ENCODE data around the gene ZBTB1.

DNA sequence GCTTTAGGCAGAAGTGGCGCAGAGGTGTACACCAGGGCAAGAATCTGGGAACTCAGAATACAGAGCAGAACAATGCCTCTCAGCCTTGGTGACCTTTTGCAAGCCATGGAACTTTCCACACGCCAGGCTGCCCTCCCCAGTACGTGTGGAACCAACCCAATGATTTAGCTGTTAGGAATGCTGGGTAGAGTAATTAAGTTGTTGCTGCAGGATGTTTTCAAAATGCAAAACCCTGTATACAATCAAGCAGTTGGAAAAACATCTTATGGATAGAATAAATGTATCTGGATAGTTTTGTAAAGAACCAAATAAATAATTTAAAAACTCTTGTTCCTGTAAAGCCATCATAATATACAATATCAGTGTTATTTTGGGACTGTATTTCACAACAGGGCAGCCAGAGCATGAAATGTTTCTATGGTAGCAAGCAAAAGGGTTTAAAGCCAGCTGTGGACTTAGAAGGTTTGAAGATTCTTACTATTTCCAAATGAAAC lies 64.6 kb downstream of the ZBTB1 start:
- TF ChIP-seq, protein P1, sequence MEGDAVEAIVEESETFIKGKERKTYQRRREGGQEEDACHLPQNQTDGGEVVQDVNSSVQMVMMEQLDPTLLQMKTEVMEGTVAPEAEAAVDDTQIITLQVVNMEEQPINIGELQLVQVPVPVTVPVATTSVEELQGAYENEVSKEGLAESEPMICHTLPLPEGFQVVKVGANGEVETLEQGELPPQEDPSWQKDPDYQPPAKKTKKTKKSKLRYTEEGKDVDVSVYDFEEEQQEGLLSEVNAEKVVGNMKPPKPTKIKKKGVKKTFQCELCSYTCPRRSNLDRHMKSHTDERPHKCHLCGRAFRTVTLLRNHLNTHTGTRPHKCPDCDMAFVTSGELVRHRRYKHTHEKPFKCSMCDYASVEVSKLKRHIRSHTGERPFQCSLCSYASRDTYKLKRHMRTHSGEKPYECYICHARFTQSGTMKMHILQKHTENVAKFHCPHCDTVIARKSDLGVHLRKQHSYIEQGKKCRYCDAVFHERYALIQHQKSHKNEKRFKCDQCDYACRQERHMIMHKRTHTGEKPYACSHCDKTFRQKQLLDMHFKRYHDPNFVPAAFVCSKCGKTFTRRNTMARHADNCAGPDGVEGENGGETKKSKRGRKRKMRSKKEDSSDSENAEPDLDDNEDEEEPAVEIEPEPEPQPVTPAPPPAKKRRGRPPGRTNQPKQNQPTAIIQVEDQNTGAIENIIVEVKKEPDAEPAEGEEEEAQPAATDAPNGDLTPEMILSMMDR (IDR thresholded peaks at IDR 0.05): no peak
- TF ChIP-seq POLR2A (IDR thresholded peaks at IDR 0.05): no peak
